Measurements from ENCODE around the gene PIAS4. TPM values are rescaled to one million over a fixed set of nuclear protein-coding genes. Genes with fewer than 3 reads are reported as not detected.

Gene PIAS4
- total RNA-seq, 1 donor = 17.3 TPM

- DNase-seq (ENCODE audit: low read depth) = peak; percentile 13
- TF ChIP-seq CTCF (IDR thresholded peaks at IDR 0.05; ENCODE audit: insufficient read depth, low read depth, low read length) = no peak
- H3K4me3 ChIP-seq (ENCODE audit: low read depth, low read length) = no peak overlapping the region
Measured at GRCh38 chr19:4035582-4035981, 28.0 kb downstream of the PIAS4 start.

- H3K4me3 ChIP-seq (ENCODE audit: low read depth, low read length) = no peak overlapping the region
- no peak for TF ChIP-seq CTCF (IDR thresholded peaks at IDR 0.05; ENCODE audit: insufficient read depth, low read depth, low read length)
- DNase-seq (ENCODE audit: low read depth) = no peak
Measured at GRCh38 chr19:4036576-4037300, 29.2 kb downstream of the PIAS4 start.

GRCh38 chr19:4037301-4037949 lies 29.9 kb downstream of the PIAS4 start:
- no peak overlapping the region for H3K4me3 ChIP-seq (ENCODE audit: low read depth, low read length)
- DNase-seq (ENCODE audit: low read depth) = no peak
- TF ChIP-seq CTCF (IDR thresholded peaks at IDR 0.05; ENCODE audit: insufficient read depth, low read depth, low read length) = no peak

- no peak for DNase-seq (ENCODE audit: low read depth)
- no peak for TF ChIP-seq CTCF (IDR thresholded peaks at IDR 0.05; ENCODE audit: insufficient read depth, low read depth, low read length)
- no peak overlapping the region for H3K4me3 ChIP-seq (ENCODE audit: low read depth, low read length)
Measured at GRCh38 chr19:4038057-4038456, 30.5 kb downstream of the PIAS4 start.

- no peak for DNase-seq (ENCODE audit: low read depth)
- TF ChIP-seq CTCF (IDR thresholded peaks at IDR 0.05; ENCODE audit: insufficient read depth, low read depth, low read length) = no peak
- no peak overlapping the region for H3K4me3 ChIP-seq (ENCODE audit: low read depth, low read length)
Measured at GRCh38 chr19:4038661-4039423, 31.3 kb downstream of the PIAS4 start.

- no peak for DNase-seq (ENCODE audit: low read depth)
- H3K4me3 ChIP-seq (ENCODE audit: low read depth, low read length) = no peak overlapping the region
- no peak for TF ChIP-seq CTCF (IDR thresholded peaks at IDR 0.05; ENCODE audit: insufficient read depth, low read depth, low read length)
Measured at GRCh38 chr19:4042064-4042730, 34.7 kb downstream of the PIAS4 start.
